Neural cell (in vitro differentiated cells): ENCODE data around the gene LMO7. TPM values are rescaled to one million over a fixed set of nuclear protein-coding genes. Genes with fewer than 3 reads are reported as not detected.

Experiments
- H2AFZ ChIP-seq: fragments of 200-600, 300-800 bp; sonication (generic), shearing (Covaris generic); 2 replicates; pipeline ENCODE4 v1.6.0; 2014; ENCODE audit warnings: low read depth, mild to moderate bottlenecking, antibody characterized with exemption, low read length, moderate library complexity
- H3F3A ChIP-seq: fragments of 200-600 bp; shearing (Covaris generic); 2 replicates; pipeline ENCODE4 v1.6.1; 2016; ENCODE audit warnings: mild to moderate bottlenecking, moderate library complexity, mixed read lengths, antibody characterized with exemption, low read length; ENCODE audit not compliant: insufficient read depth, poor library complexity, severe bottlenecking
- H3K27ac ChIP-seq: fragments of 200-600, 300-800 bp; sonication (generic), shearing (Covaris generic); 2 replicates; pipeline ENCODE4 v1.5.1; 2014; ENCODE audit warnings: mild to moderate bottlenecking, low read length, moderate library complexity
- H3K27me3 ChIP-seq: fragments of 300-800, 200-600 bp; sonication (generic), shearing (Covaris generic); 2 replicates; pipeline ENCODE4 v1.6.0; 2014; ENCODE audit warnings: mild to moderate bottlenecking, low read depth, low read length, moderate library complexity; ENCODE audit not compliant: insufficient read depth
- H3K36me3 ChIP-seq: fragments of 300-800, 200-600 bp; sonication (generic), shearing (Covaris generic); 2 replicates; pipeline ENCODE4 v1.5.1; 2014; ENCODE audit warnings: mild to moderate bottlenecking, antibody characterized with exemption, low read length, moderate library complexity; ENCODE audit not compliant: insufficient read depth
- H3K4me2 ChIP-seq: fragments of 300-800, 200-600 bp; sonication (generic), shearing (Covaris generic); 2 replicates; pipeline ENCODE4 v1.6.0; 2014; ENCODE audit warnings: mild to moderate bottlenecking, low read length
- H3K4me3 ChIP-seq: fragments of 300-800, 200-600 bp; sonication (generic), shearing (Covaris generic); 2 replicates; pipeline ENCODE4 v1.5.1; 2014; ENCODE audit warnings: mild to moderate bottlenecking, low read length, moderate library complexity
- H3K79me2 ChIP-seq: fragments of 200-600 bp; shearing (Covaris generic); replicated peaks from 2 replicates; pipeline ENCODE4 v1.6.0; 2014; ENCODE audit warnings: mild to moderate bottlenecking, low read length, moderate library complexity; ENCODE audit not compliant: insufficient read depth
- H3K9ac ChIP-seq: fragments of 300-800, 200-600 bp; sonication (generic), shearing (Covaris generic); 2 replicates; pipeline ENCODE4 v1.6.1; 2016; ENCODE audit warnings: mild to moderate bottlenecking, low read length, mixed read lengths
- H3K9me2 ChIP-seq: fragments of 200-600 bp; shearing (Covaris generic); 2 replicates; pipeline ENCODE4 v1.6.1; 2016; ENCODE audit warnings: mild to moderate bottlenecking, low read length, mixed read lengths; ENCODE audit not compliant: insufficient read depth
- H3K9me3 ChIP-seq: fragments of 200-600, 300-800 bp; sonication (generic), shearing (Covaris generic); 2 replicates; pipeline ENCODE4 v1.6.1; 2016; ENCODE audit warnings: mild to moderate bottlenecking, mixed run types, low read length, moderate library complexity, mixed read lengths
- H4K20me1 ChIP-seq: fragments of 200-600 bp; shearing (Covaris generic); 2 replicates; pipeline ENCODE4 v1.6.1; 2016; ENCODE audit warnings: mild to moderate bottlenecking, mixed run types; ENCODE audit not compliant: insufficient read depth
- EP300 ChIP-seq: fragments of 450-650 bp; conservative IDR thresholded peaks from 2 replicates; pipeline ENCODE4 v1.6.1; 2014; ENCODE audit warnings: antibody characterized with exemption, mild to moderate bottlenecking, moderate library complexity; ENCODE audit not compliant: poor library complexity, severe bottlenecking
- EZH2 ChIP-seq: fragments of 200-600, 300-800 bp; shearing (Covaris generic), sonication (generic); IDR thresholded peaks from 2 replicates; pipeline ENCODE4 v1.6.1; 2014; ENCODE audit warnings: antibody characterized with exemption, low read length, borderline replicate concordance, mild to moderate bottlenecking; ENCODE audit not compliant: insufficient read depth, poor library complexity, severe bottlenecking
- MXI1 ChIP-seq: fragments of 450-650 bp; conservative IDR thresholded peaks from 2 replicates; pipeline ENCODE4 v1.6.1; 2014; ENCODE audit warnings: antibody characterized with exemption, mild to moderate bottlenecking; ENCODE audit not compliant: poor library complexity, severe bottlenecking
- POLR2AphosphoS5 ChIP-seq: IDR thresholded peaks from 2 replicates; pipeline ENCODE4 v1.6.1; 2012
- RAD21 ChIP-seq: fragments of 450-650 bp; conservative IDR thresholded peaks from 2 replicates; pipeline ENCODE4 v1.6.1; 2014; ENCODE audit warnings: antibody characterized with exemption, mild to moderate bottlenecking, moderate library complexity
- SMC3 ChIP-seq: fragments of 450-650 bp; conservative IDR thresholded peaks from 2 replicates; pipeline ENCODE4 v1.6.1; 2014; ENCODE audit warnings: antibody characterized with exemption, mild to moderate bottlenecking, moderate library complexity; ENCODE audit not compliant: poor library complexity
- TAF1 ChIP-seq: IDR thresholded peaks from 2 replicates; pipeline ENCODE4 v1.6.1; 2012; ENCODE audit warnings: low read depth
- polyA plus RNA-seq: library from polyadenylated mRNA; depleted of rRNA; stranded (reverse); fragments of >200 nt; gene quantifications from 2 replicates; pipeline ENCODE4 v1.2.3, GENCODE V29; 2014
- TF ChIP-seq, protein P1 (sequence below): IDR thresholded peaks from 2 replicates; pipeline ENCODE4 v1.6.1; 2012; ENCODE audit warnings: borderline replicate concordance
- TF ChIP-seq, protein P2 (sequence below): fragments of 450-650 bp; IDR thresholded peaks from 2 replicates; pipeline ENCODE4 v1.5.1; 2014; ENCODE audit warnings: antibody characterized with exemption, mild to moderate bottlenecking, moderate library complexity; ENCODE audit not compliant: poor library complexity, severe bottlenecking

The LMO7 gene
- polyA plus RNA-seq, 1 donor from 2014 or later: 14.2 TPM

DNA sequence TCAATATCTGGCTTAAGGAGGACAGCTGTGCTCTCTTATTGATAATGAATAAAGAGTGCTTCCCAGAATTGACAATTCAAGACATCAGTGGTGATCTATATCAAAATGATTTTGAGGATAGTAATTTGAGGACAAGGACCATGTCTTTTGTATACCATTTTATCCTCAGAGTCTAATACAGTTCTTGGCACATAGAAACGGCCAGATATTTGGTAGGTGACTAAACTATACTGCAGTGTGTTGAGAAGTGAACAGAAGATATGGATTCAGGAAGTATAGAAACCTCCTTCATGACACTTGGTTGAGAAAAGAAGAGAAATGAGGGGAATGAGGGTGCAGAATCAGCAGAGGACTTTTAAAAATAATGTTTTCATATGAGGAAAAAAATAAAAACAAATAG lies 16.1 kb upstream of the LMO7 start:
- no peaks in the 10 kb centered on the region for H3K9me2 ChIP-seq

DNA sequence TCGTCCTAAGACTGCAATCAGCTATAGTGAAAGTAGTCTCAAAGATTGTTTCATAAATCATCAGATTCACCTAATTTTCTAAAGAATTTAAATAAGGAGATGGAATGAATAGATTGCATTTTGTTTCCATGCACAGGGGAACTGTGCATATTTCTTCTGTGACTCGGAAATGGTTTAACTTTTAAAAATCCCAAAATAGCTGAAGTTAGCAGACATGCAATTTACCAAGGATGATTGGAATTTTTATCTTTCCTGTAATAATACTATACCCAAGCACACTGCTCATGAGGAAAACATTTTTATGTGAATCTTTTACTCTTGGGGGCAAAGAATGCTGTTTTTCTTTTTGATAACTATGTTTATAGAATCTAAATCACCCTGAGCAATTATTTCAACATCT lies 15.0 kb upstream of the LMO7 start:
- H2AFZ ChIP-seq: no peak overlapping the region
- TF ChIP-seq MXI1 (no peak), RAD21 (no peak), EP300 (no peak), TAF1 (no peak), SMC3 (no peak), EZH2 (no peak), POLR2AphosphoS5 (no peak)
- TF ChIP-seq, protein P1, sequence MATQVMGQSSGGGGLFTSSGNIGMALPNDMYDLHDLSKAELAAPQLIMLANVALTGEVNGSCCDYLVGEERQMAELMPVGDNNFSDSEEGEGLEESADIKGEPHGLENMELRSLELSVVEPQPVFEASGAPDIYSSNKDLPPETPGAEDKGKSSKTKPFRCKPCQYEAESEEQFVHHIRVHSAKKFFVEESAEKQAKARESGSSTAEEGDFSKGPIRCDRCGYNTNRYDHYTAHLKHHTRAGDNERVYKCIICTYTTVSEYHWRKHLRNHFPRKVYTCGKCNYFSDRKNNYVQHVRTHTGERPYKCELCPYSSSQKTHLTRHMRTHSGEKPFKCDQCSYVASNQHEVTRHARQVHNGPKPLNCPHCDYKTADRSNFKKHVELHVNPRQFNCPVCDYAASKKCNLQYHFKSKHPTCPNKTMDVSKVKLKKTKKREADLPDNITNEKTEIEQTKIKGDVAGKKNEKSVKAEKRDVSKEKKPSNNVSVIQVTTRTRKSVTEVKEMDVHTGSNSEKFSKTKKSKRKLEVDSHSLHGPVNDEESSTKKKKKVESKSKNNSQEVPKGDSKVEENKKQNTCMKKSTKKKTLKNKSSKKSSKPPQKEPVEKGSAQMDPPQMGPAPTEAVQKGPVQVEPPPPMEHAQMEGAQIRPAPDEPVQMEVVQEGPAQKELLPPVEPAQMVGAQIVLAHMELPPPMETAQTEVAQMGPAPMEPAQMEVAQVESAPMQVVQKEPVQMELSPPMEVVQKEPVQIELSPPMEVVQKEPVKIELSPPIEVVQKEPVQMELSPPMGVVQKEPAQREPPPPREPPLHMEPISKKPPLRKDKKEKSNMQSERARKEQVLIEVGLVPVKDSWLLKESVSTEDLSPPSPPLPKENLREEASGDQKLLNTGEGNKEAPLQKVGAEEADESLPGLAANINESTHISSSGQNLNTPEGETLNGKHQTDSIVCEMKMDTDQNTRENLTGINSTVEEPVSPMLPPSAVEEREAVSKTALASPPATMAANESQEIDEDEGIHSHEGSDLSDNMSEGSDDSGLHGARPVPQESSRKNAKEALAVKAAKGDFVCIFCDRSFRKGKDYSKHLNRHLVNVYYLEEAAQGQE: no peak
- TF ChIP-seq, protein P2, sequence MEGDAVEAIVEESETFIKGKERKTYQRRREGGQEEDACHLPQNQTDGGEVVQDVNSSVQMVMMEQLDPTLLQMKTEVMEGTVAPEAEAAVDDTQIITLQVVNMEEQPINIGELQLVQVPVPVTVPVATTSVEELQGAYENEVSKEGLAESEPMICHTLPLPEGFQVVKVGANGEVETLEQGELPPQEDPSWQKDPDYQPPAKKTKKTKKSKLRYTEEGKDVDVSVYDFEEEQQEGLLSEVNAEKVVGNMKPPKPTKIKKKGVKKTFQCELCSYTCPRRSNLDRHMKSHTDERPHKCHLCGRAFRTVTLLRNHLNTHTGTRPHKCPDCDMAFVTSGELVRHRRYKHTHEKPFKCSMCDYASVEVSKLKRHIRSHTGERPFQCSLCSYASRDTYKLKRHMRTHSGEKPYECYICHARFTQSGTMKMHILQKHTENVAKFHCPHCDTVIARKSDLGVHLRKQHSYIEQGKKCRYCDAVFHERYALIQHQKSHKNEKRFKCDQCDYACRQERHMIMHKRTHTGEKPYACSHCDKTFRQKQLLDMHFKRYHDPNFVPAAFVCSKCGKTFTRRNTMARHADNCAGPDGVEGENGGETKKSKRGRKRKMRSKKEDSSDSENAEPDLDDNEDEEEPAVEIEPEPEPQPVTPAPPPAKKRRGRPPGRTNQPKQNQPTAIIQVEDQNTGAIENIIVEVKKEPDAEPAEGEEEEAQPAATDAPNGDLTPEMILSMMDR: no peak
- H3K9me2 ChIP-seq: no peaks in the 10 kb centered on the region
- no peaks in the 10 kb centered on the region for H3K9me3 ChIP-seq
- H3K27ac ChIP-seq: no peak overlapping the region
- no peaks in the 10 kb centered on the region for H3K79me2 ChIP-seq
- no peak overlapping the region for H3K9ac ChIP-seq
- H4K20me1 ChIP-seq: no peaks in the 10 kb centered on the region
- H3F3A ChIP-seq: no peaks in the 10 kb centered on the region
- no peaks in the 10 kb centered on the region for H3K27me3 ChIP-seq
- H3K4me3 ChIP-seq: no peak overlapping the region
- H3K4me2 ChIP-seq: no peak overlapping the region
- H3K36me3 ChIP-seq: no peaks in the 10 kb centered on the region

More for the DNA sequence above, 16.1 kb upstream of the LMO7 start:
- Histone ChIP-seq H3K9ac (no peak overlapping the region), H3K9me3 (no peaks in the 10 kb centered on the region), H3K27me3 (no peaks in the 10 kb centered on the region), H4K20me1 (no peaks in the 10 kb centered on the region), H3F3A (no peaks in the 10 kb centered on the region), H3K4me3 (no peak overlapping the region), H3K4me2 (no peak overlapping the region), H3K79me2 (no peaks in the 10 kb centered on the region), H2AFZ (no peak overlapping the region), H3K27ac (no peak overlapping the region), H3K36me3 (no peaks in the 10 kb centered on the region)
- TF ChIP-seq EZH2 (no peak), SMC3 (no peak), RAD21 (no peak), MXI1 (no peak)
- TF ChIP-seq, protein P2: no peak
